COR-L47 (cell line): ENCODE data around the gene PIAS1.

Experiments
- DNase-seq: peaks from one replicate; lab custom pipeline; 2025; lab: John Stamatoyannopoulos, UW

PIAS1 gene

DNA sequence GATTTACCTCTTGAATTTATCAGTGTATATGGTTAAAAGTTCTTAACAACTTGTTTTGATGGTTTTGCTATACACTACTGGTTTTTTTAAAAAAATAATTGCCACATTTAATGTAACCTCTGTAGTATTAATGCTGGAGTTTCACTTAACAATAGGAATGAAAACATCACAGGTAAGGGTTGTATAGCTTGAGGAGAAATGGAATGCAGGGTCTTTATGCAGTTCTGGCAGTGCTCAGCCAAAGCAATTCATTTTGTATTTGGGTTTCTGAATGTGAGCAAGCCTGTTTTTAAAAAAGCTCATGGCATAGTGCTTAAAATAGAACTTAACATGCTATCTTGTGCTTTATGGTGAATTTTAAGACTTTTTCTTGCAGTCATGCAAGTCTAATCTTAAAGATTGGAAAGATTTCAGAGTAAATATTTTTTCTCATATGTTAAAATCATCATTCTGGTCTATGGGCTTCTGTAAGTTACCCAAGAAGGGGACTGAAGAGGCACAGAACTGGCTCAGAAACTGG is 8.9 kb downstream of the PIAS1 start:
- no peak for DNase-seq

DNA sequence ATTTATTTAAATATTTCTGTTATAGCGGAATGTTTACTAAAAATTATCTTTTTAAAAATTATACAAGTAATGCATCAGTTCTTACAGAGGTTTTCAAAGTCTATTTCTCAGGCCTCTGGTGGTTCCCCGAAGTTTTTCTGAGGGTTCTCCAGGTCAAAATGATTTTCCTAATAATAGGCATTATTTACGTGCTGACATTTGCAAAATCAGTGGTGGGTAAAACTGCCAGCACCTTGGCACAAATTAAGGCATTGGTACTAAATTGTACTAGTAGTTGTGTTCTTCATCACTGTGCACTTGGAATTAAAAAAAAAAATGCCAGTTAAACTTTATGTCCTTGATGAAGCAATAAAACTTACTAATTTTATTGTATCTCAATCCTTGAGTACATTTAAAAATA is 9.5 kb downstream of the PIAS1 start:
- DNase-seq = no peak

DNA sequence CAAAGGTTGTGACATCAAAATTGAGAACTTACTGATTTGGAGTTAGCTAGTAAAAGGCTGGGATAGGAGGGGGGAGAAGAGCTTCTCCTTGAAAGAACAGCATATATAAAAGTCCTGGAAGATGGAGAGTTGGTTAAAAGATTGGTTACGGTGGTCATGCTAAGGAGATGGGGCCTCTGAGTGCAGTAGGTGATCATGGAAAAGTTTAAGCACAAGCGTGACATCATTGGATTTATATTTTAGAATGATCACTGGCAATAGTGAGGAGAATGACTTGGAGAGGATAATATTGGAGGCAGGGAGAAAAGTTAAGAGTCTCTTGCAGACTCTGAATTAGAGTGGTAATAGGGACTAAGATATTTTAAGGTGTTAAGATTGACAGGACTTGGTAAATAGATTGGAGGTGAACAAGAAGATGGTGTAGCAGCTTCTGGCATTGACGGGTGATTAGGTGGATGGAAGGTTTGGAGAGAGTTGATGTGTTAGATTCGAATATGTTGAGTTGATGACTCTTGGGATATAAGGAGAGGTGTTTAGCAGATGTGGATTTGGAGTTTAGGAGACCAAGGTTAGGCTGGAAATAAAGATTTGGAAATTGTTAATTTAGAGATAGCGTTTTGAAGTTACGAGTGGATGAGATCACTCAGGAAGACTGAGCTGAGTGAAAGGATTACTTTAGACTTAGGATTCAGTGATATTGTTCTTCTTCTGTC is 19.6 kb downstream of the PIAS1 start:
- DNase-seq = no peak

DNA sequence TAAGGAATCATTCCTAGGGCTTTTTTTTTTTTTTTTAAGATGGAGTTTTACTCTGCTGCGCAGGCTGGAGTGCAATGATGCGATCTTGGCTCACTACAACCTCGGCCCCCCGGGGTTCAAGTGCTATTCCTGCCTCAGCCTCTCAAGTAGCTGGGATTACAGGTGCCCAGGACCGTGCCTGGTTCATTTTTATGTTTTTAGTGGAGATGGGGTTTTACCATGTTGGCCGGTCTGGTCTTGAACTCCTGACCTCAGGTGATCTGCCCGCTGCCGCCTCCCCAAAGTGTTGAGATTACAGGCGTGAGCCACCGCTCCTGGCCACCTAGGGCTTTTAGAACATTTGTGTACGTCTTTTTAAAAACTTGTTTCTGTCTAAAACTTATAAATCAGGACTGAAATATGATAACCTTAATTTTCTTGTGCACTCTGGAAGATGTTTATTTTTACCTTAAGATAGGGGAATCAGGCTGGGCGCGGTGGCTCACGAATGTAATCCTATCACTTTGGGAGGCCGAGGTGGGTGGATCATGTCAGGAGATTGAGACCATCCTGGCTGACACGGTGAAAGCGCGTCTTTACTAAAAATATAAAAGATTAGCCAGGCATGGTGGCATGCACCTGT is 21.8 kb downstream of the PIAS1 start:
- DNase-seq = no peak

DNA sequence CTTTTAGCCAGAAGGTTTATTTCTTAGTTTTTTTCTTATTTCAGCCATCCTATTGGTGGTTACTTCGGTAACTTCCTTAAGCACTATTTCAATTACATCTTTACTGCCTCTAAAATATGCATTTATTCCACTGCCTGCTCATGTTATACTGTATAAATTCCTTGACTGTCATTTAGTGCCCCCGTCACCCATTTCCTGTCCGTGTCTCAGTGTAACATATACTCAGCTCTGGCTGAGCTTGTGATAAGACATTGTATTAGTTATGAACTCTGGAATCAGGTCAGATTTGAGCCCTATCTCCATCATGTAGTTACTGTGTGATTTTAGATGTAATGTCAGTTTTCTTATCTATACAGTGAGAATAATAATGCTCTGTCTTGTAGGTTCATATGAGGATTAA is 24.2 kb downstream of the PIAS1 start:
- DNase-seq = no peak

DNA sequence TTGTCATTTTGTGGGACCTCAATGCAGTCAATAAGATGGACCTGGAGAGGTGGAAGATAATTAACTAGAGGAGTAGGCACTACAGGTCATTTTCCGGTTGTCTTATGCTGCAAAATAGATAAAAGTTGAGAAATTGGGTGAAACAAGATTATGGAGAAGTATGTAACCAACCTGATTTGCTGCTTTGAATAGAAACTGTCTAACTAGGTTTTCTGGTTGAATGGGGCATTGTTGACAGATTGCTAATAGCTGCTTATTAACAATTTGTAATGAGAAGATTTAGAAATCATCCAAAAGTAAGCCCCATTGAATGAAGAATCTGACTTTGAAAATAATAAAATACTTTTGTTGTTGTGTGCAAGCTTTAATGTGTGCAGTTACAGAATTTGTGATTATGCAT is 26.2 kb downstream of the PIAS1 start:
- no peak for DNase-seq

DNA sequence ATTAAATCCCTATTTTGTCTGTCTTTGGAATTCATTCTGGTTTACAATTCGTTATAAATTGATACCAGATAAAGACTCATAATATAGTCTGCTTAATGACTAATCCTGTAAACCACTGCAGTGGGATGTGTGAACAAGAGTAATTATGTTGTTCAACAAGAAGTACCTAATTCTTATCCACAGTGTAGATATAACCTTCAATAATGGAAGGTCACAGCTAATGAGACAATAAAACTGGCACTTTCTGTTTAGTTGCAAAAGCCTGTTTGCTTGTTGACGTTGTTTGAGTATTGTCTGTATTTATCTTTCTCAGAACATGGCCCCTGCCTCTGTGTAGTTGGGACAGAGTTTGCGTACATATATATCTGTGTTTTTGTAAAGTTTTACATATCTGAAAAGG is 26.7 kb downstream of the PIAS1 start:
- peak; percentile 51 for DNase-seq

DNA sequence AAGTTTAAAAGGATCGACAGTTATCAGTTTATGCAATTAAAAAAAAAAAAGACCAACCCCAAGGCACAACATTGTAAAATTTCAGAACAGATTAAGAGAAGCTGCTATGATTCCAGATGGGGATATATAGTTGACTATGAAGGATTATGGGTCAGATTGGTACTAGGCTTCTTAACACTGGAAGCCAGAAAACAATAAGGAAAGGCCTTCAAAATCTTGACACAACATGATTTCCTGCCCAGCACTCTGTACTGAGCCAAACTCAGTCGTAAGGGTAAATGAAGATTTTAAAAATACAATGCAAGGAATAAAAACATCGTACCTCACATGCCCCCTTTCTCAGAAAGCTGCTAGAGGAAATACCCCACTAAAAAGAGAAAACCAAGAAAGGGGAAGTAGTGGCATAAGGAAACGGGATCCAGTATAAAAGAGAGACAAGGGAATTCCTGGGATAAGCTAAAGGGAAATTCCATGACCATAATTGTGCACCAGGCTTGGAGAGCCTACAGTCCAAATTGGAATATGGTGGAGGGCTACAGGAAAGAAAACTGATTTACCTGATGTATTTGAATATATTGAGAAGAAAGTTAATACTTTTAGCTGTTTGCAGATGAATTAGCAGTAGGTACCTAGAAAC is 27.9 kb downstream of the PIAS1 start:
- DNase-seq = no peak

DNA sequence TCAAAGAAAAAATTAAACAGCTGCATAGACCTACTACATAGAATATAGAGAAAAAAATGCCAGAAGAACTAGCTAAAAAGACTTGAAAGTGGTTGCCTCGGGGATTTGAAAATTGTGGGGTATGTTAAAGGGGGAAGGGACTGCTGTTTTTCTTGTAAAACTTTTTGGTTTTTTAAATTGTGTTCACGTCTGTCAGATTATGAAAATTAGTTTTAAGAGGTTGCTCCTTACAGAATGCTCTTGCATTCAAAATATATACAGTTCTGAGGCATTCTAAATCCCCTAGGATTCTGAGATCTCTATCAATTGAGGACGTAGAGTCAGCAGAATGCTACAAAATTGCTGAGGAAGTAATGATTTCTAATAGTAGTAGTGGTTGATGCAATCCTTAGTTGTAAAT is 28.6 kb downstream of the PIAS1 start:
- no peak for DNase-seq

DNA sequence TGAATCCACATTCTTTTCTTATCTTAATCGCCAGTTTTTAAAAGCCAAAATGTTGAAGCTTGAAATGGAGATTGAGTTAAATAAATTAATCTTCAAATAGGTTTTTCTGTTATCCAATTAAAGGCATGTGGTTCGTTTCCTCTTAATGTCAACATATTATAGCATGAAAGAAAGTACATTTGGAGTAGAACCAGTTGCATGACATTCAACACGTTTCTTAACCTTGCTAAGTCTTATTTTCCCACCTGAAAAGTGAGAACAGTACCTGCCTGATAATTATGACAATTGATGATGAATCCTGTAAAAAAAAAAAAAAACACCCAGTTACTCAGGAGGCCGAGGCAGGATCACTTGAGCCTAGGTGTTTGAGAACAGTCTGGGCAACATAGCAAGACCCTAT is 29.3 kb downstream of the PIAS1 start:
- DNase-seq = no peak

DNA sequence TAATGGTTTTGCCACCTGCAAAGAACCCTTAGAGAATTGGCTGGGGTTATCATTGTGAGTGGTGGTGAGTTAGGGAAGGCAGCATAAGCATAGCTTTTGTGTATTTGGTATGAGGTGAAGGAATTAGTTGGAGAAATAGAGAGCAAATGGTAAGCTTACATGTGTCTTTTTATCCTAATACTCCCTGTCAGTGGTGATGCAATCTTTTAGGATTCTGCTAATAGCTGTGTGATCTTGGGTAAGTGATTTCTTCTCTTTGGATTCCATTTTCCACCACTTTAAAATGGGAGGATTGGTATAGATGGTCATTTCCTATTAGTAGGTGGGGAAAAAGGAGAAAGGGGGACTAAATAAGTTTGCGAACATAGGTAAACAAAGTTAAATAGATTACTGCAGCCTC is 30.9 kb downstream of the PIAS1 start:
- no peak for DNase-seq

DNA sequence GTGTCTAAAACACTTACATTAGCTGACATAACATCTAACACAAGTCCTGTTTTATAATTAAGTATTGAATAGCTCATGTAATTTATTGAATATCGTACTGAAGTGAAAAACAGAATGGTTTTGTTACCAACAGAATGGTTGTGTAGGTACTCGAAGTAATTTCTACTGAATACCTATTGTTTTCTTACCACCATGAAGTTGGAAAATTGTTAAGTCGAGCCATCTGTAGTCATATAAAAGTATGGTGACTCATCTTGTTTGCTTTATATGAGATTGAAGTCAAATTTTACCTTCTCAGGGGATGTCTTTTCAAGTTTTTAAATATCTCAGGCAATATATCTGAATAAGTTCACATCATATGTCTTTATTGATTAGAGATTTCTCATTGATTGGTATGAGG is 37.6 kb downstream of the PIAS1 start:
- no peak for DNase-seq

DNA sequence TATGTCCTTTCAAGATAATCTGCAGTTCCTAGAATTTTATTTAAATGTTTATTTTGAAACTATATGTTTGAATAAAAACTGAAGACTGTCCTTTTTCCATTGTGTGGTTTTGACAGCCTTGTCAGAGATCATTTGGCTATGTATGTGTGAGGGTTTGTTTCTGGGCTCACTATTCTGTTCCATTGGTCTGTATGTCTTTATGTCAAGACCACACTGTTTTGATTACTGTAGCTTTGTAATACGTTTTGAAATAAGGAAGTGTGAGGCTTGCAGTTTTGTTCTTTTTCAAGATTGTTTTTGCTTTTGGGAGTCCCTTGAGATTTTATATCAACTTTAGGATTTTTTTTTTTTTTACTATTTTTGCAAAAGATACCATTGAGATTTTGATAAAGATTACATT is 42.0 kb downstream of the PIAS1 start:
- DNase-seq = no peak

DNA sequence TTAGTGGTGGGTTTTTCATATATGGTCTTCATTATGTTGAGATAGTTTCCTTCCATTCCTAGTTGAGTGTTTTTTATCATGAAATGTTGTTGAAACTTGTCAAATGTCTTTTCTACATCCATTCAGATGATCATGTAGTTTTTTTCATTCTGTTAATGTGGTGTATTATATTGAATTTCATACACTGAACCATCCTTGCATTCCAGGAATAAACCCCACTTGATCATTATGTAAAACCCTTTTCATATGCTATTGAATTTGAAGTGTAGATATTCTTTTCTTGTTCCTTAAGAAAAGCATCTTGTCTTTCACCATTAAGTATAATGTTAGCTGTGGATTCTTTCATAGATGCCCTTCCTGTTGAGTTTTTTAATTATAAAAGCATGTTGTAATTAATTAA is 42.9 kb downstream of the PIAS1 start:
- DNase-seq = peak; percentile 12

DNA sequence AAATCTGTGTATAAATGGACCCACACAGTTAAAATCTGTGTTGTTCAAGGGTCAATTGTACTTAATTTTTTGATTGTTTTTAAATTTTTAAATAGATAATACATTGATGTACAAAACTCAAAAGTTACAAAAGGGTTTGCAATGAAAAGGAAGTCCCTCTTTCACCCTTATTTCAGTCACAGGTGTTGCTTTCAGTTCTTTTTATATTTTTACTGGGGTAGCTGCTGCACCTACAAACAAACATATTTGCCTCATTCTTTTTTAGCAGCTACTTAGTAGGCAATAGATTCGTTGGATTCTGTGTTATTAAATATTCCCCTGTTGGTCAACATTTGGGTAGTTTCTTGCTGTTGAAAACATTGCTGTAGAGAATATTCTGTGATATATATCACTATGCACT is 44.4 kb downstream of the PIAS1 start:
- no peak for DNase-seq

DNA sequence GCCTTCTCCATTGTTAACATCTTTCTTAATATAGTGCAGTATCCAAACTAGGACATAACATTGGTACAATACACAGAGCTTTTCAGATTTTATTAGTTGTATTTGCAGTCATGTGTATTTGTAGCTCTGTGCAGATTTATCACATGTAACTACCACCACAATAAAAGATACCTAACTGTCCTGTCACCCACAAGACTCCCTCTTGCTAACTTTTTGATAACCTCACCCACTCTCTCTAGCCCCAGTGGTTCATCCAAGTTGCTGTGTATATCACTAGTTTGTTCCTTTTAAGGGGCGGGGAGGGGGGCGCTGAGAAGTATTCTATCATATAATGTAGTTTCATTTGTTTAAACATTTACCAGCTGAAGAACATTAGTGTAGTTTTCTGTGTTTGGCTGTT is 46.1 kb downstream of the PIAS1 start:
- no peak for DNase-seq

DNA sequence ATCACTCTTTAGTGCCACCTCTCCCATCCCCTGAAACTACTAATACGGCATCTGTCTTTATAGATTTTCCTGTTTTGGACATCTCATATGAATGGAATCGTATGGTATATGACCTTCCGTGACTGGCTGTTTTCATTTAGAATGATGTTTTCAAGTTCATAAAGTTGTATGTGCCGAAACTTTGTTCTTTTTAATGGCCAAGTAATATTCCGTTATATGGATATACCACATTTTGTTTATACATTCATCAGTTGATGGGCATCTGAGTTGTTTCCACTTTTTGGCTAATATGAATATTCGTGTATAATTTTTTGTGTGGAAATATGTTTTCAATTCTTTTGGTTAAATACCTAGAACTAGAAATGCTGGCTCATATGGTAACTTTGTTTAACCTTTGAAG is 49.5 kb downstream of the PIAS1 start:
- DNase-seq = no peak

DNA sequence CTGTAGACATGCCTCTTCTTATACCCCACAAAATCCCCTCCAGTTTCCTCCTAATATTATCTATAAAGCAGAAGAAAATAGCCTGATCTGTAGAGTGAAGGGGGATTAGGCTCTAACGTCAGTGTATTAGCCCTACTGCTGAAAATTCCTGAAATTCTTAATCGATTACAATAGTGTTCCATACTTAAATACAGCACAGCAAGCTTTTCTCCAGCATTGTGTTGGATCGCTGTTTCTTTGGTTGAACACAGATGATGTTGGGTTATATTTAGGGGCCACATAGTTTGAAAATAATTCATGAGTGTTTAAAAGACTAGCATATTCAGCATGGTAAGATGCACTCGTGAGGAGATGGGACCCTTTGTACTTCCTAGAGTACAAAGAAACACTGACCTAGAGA is 52.5 kb downstream of the PIAS1 start:
- DNase-seq = no peak

DNA sequence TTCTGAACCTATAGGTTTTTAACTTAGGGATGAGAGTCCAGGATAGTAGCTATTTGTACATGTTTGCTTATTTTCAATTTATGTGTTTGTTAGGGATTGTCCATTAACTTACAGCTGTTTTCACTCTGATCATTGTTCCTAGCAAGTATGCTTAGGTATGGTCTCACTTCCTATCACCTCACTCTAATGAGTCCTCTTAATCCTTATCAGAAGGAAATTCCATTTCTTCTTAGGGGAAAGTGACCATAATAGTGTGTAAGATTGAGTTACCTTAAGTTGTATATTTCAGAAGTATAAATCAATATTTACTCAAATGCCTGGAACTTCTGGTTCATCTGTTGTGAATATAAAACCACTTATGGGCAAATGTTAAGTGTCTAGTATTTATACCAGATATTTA is 53.0 kb downstream of the PIAS1 start:
- no peak for DNase-seq

DNA sequence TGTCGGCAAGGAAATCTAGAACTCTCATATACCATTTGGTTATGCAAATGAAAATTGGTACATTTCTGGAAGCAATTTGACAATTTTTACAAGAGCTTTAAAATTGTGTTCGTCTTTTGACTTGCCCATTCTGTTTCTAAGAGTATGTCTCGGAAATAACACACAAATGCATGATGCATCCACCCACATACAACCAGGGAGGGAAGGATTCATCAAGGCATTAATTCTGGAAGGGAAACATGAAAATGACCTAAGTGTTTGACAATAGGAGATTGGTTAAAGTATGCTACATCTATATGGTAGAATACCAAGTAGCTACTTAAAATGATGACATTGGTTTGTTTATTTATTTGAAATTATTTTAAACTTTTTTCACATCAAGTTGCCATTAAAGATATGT is 58.6 kb downstream of the PIAS1 start:
- DNase-seq = no peak

DNA sequence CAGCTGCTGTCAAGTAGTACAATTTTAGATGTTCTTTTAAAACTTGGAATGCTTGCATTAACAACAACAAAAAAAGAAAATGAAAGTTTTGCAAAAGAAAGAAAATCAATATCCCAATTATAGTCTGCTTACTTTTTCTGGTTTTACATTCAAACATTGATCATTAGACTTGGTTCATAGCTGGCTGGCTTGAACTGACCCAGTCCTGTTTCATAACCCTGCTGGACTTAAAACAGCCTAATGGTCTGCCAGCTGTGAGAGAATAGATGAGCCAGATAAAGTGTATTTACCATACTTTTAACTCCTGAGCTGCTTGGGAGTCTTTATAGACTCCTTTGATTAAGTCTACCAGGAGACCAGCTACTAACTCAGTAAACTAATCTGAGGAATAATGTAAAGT is 59.2 kb downstream of the PIAS1 start:
- DNase-seq = no peak

DNA sequence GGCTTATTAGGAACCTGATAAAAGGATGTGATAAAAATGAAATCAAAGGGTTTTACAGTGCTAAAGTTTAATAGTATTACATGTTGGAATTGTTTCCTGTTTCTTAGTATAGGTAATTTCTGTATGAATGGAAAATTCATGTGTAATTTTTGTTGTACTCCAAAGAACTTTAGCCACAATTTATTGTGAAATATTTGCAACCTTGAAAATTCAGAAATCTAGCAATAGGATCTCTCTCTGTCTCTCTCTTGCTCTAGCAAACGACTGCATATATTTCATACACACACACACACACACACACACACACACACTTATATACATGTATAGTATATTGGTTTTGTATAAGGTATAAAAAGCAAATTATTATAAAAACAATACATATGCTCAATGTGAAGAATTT is 59.6 kb downstream of the PIAS1 start:
- DNase-seq = no peak

DNA sequence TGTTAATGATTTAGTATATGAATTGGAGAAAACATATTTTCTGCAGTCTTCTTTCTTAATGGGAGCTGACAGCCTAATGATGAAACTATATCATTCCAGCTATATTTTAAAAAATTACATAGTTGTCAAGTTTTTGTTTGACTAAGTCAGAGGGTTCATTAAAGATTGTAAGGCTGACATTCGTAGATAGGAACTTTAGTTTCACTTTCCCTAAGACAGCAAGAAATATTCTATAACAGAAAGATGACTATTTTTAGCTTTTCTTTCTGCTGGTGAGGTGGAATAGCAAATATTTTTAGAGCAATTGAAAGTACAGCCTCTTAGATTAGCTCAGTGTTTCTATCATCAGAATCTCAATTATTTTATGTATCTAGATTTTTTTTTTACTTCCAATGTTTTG is 60.2 kb downstream of the PIAS1 start:
- no peak for DNase-seq

DNA sequence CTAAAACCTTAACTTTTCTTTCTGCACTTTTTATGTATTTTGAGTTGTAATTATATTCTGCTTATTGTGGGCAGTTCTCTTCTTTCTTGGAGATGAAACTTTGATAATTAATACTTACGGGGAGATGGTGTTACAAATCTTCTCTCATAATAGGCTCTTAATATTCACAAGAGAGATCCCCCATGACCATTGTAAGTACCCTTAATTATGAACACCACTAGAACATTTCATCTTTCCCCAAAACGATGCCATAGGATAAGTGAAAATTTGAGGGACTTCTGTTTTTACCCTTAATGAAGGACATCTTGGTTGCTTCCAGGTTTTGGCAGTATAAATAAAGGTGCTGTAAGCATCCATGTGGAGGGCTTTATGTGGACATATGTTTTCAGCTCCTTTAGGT is 60.7 kb downstream of the PIAS1 start:
- DNase-seq = no peak
